ENCODE data around the gene KRTAP12-1.
"Not testable (repeated sequence)": the region's sequence is repeated elsewhere in the genome, so short reads cannot be mapped to it uniquely, and the experiment has no call there.

The KRTAP12-1 gene

DNA sequence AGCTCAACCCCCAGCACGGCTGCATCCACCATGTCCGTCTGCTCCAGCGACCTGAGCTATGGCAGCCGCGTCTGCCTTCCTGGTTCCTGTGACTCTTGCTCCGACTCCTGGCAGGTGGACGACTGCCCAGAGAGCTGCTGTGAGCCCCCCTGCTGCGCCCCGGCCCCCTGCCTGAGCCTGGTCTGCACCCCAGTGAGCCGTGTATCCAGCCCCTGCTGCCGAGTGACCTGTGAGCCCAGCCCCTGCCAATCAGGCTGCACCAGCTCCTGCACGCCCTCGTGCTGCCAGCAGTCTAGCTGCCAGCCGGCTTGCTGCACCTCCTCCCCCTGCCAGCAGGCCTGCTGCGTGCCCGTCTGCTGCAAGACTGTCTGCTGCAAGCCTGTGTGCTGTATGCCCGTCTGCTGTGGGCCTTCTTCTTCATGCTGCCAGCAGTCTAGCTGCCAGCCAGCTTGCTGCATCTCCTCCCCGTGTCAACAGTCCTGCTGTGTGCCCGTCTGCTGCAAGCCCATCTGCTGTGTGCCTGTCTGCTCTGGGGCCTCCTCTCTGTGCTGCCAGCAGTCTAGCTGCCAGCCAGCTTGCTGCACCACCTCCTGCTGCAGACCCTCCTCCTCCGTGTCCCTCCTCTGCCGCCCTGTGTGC, 15.3 kb upstream of the KRTAP12-1 start, which contains the start of gene KRTAP10-12:
KRTAP10-12 (plus strand) TSS at position 1 of the 639 bp plus-strand sequence; CDS start at position 31, 30 bp downstream.
- not testable (repeated sequence) for DNase-seq

DNA sequence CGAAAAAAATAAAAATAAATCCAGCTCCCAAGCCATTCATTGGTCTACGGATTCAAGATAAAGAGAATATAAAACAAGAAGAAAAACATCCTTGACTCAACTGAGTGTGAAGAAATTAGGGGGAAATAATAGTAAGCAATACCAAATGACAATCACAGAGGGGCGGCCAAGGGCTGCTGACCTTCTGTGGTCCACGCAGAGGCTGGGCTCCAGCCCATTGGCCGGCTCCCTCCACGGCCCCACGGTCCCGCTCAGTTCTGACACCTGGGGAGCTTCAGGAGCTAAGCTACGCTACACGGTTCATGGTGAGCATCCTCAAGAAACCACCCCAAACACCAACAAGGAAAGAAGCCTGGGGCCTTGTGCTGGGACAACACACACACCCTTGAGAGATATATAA, 14.6 kb upstream of the KRTAP12-1 start:
- DNase-seq: no peak

DNA sequence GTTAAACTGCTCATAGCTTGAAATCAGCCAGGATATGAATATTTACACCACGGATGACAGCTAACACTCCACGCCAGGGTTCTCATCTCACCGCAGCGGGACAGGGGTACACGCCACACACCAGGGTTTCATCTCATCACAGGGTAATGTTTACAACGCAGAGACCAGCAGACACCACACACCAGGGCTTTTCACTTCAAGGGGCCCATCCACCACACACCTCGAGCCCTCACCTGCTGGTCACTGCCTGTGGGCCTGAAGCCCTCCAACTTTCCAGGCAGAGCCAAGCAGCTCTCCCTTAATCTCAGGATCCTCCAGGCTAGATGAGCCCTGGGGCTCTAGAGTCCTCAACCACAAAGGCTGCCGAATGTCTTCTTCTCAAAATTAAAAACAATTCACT, 13.7 kb upstream of the KRTAP12-1 start:
- DNase-seq: no peak

DNA sequence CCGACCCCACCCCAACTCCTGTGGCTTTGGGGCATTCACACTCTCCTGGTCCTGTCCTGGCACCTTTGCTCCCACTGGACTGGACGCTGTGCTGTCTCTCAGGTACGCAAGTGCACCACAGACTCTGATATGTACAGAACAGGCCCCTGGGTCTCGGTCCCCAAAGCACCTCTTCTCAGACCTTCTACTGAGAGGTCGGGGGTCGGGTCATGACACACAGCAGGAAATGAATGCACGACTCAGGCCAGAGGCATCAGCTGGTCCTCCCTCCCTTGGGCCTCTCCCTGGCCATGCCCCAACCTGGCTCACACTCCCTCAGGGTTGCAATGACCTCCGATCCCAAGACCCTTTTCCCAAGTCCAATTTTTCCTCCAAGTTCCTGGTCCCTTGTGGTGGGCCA, 13.2 kb upstream of the KRTAP12-1 start:
- DNase-seq: no peak

DNA sequence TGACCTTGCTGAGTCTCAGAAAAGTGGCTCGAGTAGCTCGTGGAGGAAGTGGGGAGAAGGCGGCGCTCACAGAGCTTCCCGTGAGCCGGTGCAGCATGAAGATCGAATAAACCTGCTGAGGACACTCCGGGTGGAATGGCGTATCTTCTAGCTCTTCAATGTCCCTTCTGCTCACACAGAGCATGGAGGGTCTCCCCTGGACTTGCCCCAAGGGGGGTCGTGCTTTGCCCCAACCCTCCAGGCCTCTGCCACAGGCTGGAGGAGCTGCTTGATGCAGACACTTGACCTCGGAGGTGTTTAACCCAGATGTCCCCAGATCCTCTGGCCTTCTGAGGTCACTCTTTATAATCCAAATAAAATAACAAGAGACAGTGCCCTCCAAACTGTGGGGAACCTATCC, 12.8 kb upstream of the KRTAP12-1 start:
- DNase-seq: no peak

DNA sequence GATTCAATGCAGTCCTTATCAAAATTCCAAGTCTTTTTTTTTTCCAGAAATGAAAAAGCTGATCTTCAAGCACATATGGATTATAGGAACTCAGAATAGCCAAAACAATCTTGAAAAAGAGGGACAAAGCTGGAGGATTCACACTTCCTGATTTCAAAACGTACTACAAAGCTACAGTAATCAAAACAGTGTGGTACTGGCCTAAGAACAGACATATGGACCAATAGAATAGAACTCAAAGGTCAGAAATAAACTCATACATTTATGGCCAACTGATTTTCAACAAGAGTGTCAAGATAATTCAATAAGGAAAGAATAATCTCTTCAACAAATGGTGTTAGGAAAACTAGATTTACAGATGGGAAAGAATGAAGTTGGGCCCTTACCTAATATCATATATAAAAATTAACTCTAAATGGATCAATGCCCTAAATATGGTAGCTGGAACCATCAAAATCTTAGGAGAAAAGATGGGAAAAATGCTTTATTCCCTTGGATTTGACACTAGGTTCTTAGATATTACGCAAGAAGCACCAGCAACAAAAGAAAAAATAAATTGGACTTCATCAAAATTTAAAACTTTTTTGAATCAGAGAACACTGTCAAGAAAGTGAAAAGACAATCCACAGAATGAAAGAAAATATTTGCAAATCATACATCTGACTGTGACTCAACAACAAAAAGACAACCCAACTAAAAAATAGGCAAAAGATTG, 11.0 kb upstream of the KRTAP12-1 start:
- no peak for DNase-seq

DNA sequence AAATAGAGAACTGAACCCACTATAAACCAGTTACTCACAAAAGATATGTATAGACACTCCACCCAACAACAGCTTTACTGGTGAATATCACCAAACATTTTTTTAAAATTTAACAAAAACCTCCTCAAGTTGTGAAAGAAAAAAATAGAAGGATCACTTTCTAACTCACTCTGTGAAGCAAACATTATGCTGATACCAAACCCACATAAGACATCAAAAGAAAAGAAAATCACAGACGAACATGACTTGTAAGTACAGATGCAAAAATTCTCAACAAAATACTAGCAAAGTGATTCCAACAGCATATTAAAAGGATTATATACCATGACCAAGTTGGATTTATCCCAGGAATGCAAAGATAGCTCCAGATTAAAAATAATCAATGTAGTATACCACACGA, 9.7 kb upstream of the KRTAP12-1 start:
- DNase-seq: no peak

DNA sequence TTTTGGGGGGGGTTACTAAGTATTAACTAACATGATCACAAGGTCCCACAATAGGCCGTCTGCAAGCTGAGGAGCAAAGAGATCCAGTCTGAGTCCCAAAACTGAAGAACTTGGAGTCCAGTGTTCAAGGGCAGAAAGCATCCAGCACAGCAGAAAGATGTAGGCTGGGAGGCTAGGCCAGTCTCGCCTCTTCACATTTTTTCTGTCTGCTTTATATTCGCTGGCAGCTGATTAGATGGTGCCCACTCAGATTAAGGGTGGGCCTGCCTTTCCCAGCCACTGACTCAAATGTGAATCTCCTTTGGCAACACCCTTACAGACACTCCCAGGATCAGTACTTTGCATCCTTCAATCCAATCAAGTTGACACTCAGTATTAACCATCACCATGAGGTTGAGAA, 7.8 kb upstream of the KRTAP12-1 start:
- not testable (repeated sequence) for DNase-seq

DNA sequence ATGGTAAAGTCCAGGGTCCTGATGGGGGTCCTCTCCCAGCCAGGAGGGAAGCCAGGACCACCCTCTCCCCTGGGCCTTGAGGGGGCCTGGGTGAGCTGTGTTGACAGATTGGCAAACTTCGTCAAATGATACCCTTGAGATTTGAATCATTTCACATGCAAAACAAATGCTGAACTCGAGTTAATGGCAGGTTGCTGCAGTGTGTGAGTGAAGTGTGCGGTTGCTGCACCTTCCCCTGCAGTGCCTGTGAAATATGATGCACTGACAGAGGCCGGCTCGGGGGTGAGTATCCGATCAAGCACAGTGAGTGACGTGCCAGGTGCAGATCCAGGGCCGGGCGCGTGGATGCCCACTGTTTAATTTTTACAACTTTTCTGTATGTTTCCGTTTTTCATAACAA, 5.7 kb upstream of the KRTAP12-1 start:
- no peak for DNase-seq

DNA sequence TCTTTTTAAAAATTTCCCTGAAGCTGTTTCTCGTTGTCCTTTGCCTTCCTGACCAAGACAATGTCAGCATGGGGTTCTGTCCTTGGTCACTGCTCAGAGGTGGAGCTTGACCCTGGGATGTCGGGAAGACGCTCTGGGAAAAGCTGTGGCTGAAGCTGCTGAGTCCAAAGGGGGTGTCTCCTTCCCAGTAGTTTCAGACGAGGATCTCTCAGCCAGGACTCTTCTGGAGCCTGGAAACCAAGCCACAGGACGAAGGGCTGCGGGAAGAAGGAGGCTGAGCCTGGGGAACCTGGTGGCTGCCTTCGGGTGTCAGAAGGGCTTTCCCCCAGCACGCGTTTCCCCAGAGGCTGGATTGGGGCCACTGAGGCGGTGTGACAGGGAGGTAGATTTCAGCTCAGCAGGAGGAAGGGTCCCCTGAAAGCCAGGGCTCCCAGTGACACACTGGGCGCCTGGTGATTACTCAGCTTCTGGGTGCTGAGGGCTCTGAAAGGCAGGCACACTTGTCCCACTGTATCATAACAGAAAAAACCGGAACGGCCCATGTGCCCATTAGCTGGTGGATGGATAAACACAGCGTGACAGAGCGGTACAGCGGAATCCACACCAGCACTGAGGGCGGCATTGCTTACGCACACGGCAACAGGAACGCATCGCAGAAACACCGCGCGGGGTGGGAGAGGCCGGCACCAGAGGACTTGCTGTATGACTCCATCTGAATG, 5.0 kb upstream of the KRTAP12-1 start:
- DNase-seq: no peak

DNA sequence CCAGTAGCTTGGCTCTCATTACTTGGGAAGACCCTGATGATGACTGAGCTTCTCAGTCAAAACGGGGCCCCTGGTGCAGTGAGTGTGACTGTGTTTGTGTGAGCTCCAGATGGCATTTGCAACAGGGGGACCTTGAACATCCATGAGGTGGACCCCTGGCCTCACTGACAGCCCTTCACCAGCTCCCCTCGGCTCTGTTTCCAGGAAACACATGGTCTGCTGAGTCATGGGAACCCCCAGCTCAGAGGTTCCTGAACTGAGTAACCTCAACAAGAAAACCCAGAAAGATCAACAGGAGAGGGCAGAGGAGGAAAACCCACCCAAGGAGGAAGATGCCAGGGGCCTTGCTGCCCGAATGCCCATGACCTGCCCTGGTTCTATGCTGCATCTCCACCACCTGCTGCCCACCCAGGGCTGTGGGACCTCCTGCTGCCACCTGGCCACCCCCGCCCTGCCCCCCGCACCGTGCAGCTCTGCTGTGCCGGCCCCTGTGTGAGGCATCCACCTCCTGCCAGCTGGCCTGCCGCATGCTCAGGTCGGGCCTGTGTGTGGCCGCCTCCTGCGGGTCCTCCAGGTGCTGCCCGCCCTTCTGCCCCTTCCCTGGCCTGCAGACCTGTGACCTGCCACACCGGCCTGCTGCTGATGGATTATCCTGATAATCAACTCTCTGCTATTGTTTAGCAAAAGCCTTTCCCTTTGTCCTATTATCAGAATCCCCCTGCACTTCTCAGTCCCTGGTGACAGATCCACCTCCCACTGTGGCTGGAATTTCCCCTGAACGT, 4.2 kb upstream of the KRTAP12-1 start:
- DNase-seq: no peak

DNA sequence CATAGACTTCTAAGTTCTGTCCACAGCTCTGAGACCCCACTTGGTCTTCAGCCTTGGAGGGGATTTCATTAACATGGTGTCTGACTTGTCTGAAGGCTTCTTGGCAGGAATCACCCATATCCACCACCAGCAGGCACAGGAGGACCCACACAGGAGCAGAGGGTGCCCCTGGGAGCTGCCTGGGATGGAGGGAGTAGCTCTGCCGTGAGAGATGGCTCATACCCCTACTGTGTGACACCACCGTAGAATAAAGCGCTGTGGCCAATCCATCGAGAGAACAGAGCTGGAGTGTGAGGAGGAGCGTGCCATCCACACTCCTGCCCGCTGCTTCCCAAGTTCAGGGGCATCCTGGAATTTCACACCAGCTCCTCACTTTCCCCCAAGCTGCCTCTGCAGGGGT, 3.1 kb upstream of the KRTAP12-1 start:
- not testable (repeated sequence) for DNase-seq

DNA sequence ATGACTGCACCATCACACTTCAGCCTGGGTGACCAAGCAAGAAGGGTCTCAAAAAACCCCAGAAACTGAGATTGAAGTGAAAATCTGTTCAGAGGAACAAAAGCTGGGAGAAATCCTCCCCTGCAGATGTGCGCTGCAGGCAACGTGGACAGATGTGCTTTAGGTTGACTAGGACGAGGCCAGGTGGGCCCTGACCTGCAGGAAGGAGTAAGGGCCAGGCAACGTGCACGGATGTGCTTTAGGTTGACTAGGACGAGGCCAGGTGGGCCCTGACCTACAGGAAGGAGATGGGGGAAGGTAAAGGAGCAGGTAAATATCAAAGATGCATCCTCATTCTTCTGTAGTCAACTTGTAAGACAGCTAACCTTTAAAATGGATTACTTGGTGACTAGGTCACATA, 2.5 kb upstream of the KRTAP12-1 start:
- DNase-seq: no peak

DNA sequence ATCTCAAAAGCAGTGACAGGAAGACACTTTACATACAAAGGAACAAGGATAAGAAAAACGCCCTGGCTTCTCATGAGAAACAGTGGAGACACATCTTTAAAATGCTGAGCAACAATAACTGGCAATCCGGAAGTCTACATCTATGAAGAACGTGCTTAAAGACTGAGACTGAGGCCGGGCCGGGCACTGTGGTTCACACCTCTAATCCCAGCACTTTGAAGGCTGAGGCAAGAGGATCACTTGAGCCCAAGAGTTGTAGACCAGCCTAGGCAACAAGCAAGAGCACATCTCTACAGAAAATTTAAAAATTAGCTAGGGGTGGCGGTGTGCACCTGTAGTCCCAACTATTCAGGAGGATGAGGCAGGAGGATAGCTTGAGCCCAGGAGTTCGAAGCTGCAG, 2.1 kb upstream of the KRTAP12-1 start:
- DNase-seq: no peak

DNA sequence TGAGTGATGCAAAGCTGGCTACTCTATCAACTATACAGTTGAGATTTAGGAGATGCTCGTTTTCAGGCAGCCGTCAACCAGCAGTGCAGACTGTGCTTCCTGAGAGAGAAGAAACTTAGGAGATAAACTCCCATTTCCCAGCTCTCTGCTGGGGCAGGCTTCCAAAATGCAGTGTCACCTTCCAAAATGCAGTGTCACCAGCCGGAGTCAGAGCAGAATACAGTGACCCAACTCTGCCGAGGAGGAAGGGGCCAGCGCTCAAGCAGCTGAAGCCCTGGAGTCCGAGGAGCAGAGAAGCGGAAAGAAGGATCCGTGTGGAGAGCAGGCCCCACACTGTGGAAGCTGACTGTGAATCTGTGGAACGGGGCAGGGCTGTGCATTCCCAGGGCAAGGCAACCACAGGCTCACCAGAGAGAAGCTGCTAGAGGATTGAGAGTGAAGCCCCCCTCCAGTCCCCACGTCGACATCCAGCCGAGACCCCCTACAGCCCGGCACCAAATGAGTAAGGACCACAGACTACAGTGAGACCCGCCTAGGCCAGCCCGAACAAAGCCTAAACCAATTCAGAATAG, 703 bp upstream of the KRTAP12-1 start:
- DNase-seq: no peak

DNA sequence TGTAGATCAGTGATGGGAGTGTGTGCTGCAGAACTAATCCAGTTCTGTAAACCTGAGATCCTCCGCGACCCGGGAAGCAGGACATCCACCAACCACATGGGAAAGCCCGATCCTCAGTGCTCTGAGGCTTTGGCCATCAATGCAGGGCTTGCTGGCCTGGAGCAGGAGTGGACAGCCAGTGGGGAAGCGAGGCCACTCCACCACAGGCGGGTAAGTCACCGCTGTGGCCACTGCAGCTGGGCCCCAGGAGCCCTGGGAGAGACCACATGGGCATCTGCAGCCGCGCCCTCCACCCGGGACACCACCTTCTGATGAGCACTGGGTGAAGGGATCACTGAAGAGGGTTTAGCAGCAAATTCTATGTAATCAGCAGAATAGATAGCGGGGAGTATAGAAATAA, 811 bp downstream of the KRTAP12-1 start:
- DNase-seq: no peak

DNA sequence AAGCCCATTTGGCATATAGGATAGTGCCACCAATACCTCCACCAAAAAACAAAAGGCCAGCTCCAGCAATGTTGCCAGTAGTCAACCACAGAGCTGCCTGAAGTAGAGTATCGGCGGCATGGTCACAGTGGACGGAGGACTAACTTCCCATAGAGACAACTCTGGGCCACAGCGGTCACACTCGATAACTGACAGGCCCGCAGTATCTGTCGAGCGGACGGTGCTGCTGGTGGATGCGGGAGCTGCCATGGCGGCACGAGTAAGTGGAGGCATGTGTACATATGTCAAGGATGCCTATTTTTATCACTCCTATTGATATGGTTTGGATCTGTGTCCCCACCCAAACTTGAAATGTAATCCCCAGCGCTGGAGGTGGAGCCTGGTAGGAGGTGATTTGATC, 4.1 kb downstream of the KRTAP12-1 start:
- DNase-seq: no peak

DNA sequence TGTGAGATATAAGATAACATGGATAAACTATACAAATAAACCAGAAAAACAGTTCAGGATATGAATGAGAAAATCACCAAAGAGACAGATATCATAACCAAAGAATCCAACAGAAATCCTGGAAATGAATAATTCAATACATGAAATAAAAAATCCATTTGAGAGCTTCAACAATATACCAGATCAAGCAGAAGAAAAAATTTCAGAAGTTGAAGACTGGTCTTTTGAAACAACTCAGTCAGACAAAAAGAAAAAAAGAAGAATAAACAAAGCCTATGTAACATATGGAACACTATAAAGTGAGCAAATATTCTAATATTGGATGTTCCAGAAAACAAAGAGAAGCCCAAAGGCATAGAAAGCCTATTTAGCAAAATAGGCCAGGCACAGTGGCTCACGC, 10.1 kb downstream of the KRTAP12-1 start:
- DNase-seq: no peak

DNA sequence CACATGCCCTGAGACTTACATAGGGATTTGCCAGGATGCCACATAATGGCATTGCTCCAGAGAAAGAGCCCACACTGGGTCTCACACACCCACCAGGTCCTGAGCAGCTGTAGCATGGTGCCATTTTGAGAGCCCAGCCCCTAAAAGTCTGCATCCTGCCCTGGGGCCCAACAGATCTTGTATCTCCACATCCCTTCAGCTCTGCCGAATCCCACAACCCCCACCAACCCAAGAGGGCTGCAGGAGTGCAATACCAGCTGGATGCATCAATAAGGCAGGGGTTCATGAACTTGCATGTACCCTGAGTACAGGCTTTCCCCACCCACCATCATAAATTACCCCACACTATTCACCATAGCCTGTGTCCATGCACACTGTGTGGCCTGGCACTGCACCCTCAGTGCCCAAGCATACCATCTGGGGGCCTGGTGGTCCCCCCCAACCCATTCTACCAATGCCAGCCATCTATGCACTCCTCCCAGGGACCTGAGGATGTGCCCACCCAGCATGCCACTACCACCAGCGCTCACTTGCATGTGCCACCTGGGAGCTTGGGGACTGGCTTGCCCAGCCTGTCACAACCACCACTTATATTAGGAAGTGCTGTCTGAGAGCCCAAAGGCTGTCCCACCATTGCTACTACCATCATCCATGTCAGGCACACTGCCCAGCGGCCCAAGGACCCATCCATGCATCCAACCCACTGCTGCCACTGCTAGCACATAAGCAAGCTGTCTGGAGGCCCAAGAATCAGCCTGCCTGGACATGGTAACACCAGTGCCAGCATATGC, 11.1 kb downstream of the KRTAP12-1 start:
- no peak for DNase-seq

DNA sequence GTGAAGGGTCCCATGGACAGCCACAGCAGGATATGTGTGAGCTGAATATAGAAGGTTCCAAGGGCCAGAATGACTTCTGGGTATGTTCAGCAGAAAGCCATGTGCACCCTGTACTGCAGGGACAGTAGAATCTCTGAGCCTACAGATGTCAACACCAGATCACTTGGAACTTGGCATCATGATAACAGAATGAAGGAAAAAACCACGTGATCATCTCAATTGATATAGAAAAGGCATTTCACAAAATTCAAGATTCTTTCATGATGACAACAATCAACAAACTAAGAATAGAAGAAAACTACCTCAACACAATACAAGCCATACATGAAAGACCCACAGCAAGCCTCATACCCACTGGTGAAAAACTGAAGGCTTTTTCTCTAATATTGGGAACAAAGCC, 14.4 kb downstream of the KRTAP12-1 start:
- DNase-seq: no peak

DNA sequence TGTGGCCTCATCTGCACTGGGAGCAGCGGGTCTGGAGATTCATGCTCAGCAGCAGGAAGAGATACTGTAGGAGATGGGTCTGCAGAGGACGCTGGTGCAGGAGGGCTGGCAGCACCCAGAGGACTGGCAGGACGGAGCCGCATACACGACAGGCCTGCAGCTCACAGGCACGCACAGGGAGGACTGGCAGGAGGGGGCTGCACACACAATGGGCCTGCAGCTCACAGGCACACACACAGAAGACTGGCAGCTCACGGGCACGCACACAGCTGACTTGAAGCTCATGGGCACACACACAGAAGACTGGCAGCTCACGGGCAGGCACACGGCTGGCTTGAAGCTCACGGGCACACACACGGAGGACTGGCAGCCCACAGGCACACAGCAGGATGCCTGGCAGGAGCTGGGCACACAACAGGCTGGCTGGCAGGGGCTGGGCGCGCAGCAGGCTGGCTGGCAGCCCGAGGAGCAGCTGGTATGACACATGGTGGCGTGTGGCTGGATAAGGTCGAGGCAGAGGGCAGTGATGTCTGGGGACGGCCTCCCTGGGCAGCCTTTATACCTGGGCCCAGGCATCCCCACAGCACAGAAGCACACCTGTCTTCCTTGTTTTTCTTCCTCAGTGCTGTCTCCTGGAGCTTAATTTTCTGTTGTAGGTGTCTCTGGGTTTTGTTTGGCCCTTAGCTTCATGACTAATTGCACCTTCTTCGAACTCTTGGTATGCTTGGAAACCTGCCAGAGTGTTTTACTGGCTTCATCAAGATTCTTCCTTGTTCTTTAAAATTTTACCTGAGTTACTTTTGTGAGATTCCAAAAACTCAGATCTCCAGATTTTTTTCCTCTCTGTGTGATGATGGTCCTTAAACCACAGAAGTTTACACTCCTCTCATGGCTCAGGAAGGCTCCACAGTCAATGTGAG, 15.3 kb downstream of the KRTAP12-1 start, which contains the start of gene KRTAP12-2:
KRTAP12-2 (minus strand) TSS at position 527 of the 920 bp plus-strand sequence; CDS start at position 486, 41 bp downstream.
- no peak for DNase-seq
